HCT116 (cell line): ENCODE data around the gene PIK3R6. TPM values are rescaled to one million over a fixed set of nuclear protein-coding genes. Genes with fewer than 3 reads are reported as not detected.
A peak's percentile ranks its signal among the peaks of the same experiment; 100 is the strongest.

Source experiments
- ATAC-seq: fragments of 200-7000 bp; cut with Tn5 transposase; 2 replicates; pipeline ENCODE4 v1.9.1; 2020; ENCODE audit warnings: mild to moderate bottlenecking, moderate library complexity
- BruUV-seq: library from RNA; stranded (reverse); fragments of 400-500 nt; replicated peaks from 2 replicates; lab custom pipeline; 2021; lab: Mats Ljungman, UMichigan
- CTCF ChIA-PET: fragments of 300-600 bp; sonication (Branson Sonifier 250); formaldehyde crosslinking; loops from one replicate; lab custom pipeline; 2021; ENCODE audit warnings: antibody characterized with exemption; lab: Charles Lee
- POLR2A ChIA-PET: fragments of 300-600, 350-600 bp; sonication (Branson Sonifier 250); formaldehyde crosslinking; loops from one replicate; lab custom pipeline; 2021; ENCODE audit warnings: antibody characterized with exemption; lab: Charles Lee
- RAD21 ChIA-PET, 2 experiments: fragments of 300-600 bp; sonication (Branson Sonifier 250); formaldehyde crosslinking; loops; one replicate each; lab custom pipeline; 2023; ENCODE audit warnings: low total read pairs in 2 of 2; ENCODE audit not compliant: uncharacterized antibody in 2 of 2, unreplicated experiment in 2 of 2, low non-redundant PET in 1 of 2; lab: Charles Lee
- DNase-seq: peaks from one replicate; pipeline ENCODE4 v3.0.0-alpha.2; 2010; ENCODE audit warnings: low read depth, low spot score
- H2AFZ ChIP-seq: fragments of 200-600 bp; shearing (Covaris generic), sonication (generic); 2 replicates; pipeline ENCODE4 v1.6.1; 2017; ENCODE audit warnings: low read depth, mixed run types, mixed read lengths, antibody characterized with exemption, low read length; ENCODE audit not compliant: poor library complexity, severe bottlenecking
- H3K27ac ChIP-seq: 2 replicates; pipeline ENCODE4 v1.5.1; 2012; ENCODE audit warnings: low read depth, low read length
- H3K27me3 ChIP-seq: fragments of 200-600 bp; sonication (generic); 2 replicates; pipeline ENCODE4 v1.6.1; 2016; ENCODE audit warnings: mixed run types, low read length, mixed read lengths; ENCODE audit not compliant: insufficient read depth
- H3K36me3 ChIP-seq, 2 experiments: fragments of 200-500 bp in 1 of 2; fragments of 200-600 bp in 1 of 2; sonication (Bioruptor generic) in 1 of 2; sonication (generic) in 1 of 2; 2 replicates each; pipeline versions ENCODE4 v1.5.1 to v1.6.1; 2014 to 2016; ENCODE audit warnings: low read length in 2 of 2, inconsistent platforms in 1 of 2, mixed read lengths in 1 of 2, mixed run types in 1 of 2; ENCODE audit not compliant: insufficient read depth in 2 of 2, control insufficient read depth in 1 of 2
- H3K4me1 ChIP-seq, 2 experiments: fragments of 200-600 bp in 1 of 2; sonication (generic) in 1 of 2; 2 replicates each; pipeline versions ENCODE4 v1.5.1 to v1.6.1; 2012 to 2017; ENCODE audit warnings: low read length in 2 of 2, inconsistent platforms in 1 of 2, mild to moderate bottlenecking in 1 of 2, mixed read lengths in 1 of 2, mixed run types in 1 of 2, moderate library complexity in 1 of 2; ENCODE audit not compliant: insufficient read depth in 2 of 2, control insufficient read depth in 1 of 2
- H3K4me2 ChIP-seq: fragments of 200-600 bp; sonication (generic); 2 replicates; pipeline ENCODE4 v1.6.1; 2017; ENCODE audit warnings: mixed run types, low read length, mixed read lengths
- H3K4me3 ChIP-seq, 2 experiments: fragments of 200-600 bp in 1 of 2; sonication (generic) in 1 of 2; replicated peaks in 1 of 2; 2 replicates each; pipeline ENCODE4 v1.5.1; 2011 to 2016; ENCODE audit warnings: low read length in 2 of 2, control low read depth in 1 of 2, low read depth in 1 of 2, mild to moderate bottlenecking in 1 of 2, mixed read lengths in 1 of 2, mixed run types in 1 of 2
- H3K79me2 ChIP-seq: fragments of 200-600 bp; sonication (generic); 2 replicates; pipeline ENCODE4 v1.6.1; 2017; ENCODE audit warnings: mild to moderate bottlenecking, mixed run types, low read length, moderate library complexity, mixed read lengths; ENCODE audit not compliant: insufficient read depth
- H3K9ac ChIP-seq: fragments of 200-600 bp; sonication (generic); 2 replicates; pipeline ENCODE4 v1.6.1; 2016; ENCODE audit warnings: low read length, mixed read lengths
- H3K9me2 ChIP-seq: fragments of 200-600 bp; sonication (generic), shearing (Covaris generic); 2 replicates; pipeline ENCODE4 v1.6.1; 2017; ENCODE audit warnings: mixed run types, mild to moderate bottlenecking, moderate library complexity; ENCODE audit not compliant: insufficient read depth
- H3K9me3 ChIP-seq, 2 experiments: fragments of 200-500 bp in 1 of 2; fragments of 200-600 bp in 1 of 2; sonication (Bioruptor generic) in 1 of 2; sonication (generic) in 1 of 2; 2 replicates each; pipeline ENCODE4 v1.6.1; 2014 to 2017; ENCODE audit warnings: low read length in 2 of 2, mixed read lengths in 2 of 2, inconsistent platforms in 1 of 2, low read depth in 1 of 2, mild to moderate bottlenecking in 1 of 2, mixed run types in 1 of 2, moderate library complexity in 1 of 2; ENCODE audit not compliant: control insufficient read depth in 1 of 2, insufficient read depth in 1 of 2
- H4K20me1 ChIP-seq: fragments of 200-600 bp; sonication (generic), shearing (Covaris generic); 2 replicates; pipeline ENCODE4 v1.6.1; 2017; ENCODE audit warnings: mixed run types, mild to moderate bottlenecking, moderate library complexity; ENCODE audit not compliant: insufficient read depth
- CEBPB ChIP-seq: IDR thresholded peaks from 2 replicates; pipeline ENCODE4 v1.6.1; 2012; ENCODE audit warnings: low read depth
- CTCF ChIP-seq, 3 experiments: fragments of 200-600 bp in 1 of 3; sonication (generic) in 1 of 3; IDR thresholded peaks in 2 of 3; conservative IDR thresholded peaks in 1 of 3; 2 replicates each; pipeline ENCODE4 v1.5.1; 2012 to 2017; ENCODE audit warnings: low read depth in 2 of 3, low read length in 2 of 3, antibody characterized with exemption in 1 of 3, borderline replicate concordance in 1 of 3, control low read depth in 1 of 3, mild to moderate bottlenecking in 1 of 3, mixed read lengths in 1 of 3, mixed run types in 1 of 3, moderate library complexity in 1 of 3; ENCODE audit not compliant: insufficient read depth in 1 of 3
- EGR1 ChIP-seq: IDR thresholded peaks from 2 replicates; pipeline ENCODE4 v1.6.1; 2012; ENCODE audit warnings: low read depth
- EZH2 ChIP-seq: fragments of 200-600 bp; sonication (generic); IDR thresholded peaks from 2 replicates; pipeline ENCODE4 v1.6.1; 2017; ENCODE audit warnings: antibody characterized with exemption, mixed run types
- FOSL1 ChIP-seq: IDR thresholded peaks from 2 replicates; pipeline ENCODE4 v1.6.1; 2012; ENCODE audit warnings: low read depth
- JUND ChIP-seq: IDR thresholded peaks from 2 replicates; pipeline ENCODE4 v1.6.1; 2012
- RAD21 ChIP-seq: IDR thresholded peaks from 2 replicates; pipeline ENCODE4 v1.6.1; 2012; ENCODE audit warnings: low read depth, mild to moderate bottlenecking
- SIN3A ChIP-seq: IDR thresholded peaks from 2 replicates; pipeline ENCODE4 v1.6.1; 2012; ENCODE audit warnings: low read depth
- SP1 ChIP-seq: IDR thresholded peaks from 2 replicates; pipeline ENCODE4 v1.6.1; 2012; ENCODE audit warnings: low read depth
- SRF ChIP-seq: IDR thresholded peaks from 2 replicates; pipeline ENCODE4 v1.6.1; 2012; ENCODE audit warnings: low read depth
- TCF7L2 ChIP-seq: IDR thresholded peaks from 2 replicates; pipeline ENCODE4 v1.7.0; 2011; ENCODE audit warnings: borderline replicate concordance, inconsistent platforms; ENCODE audit not compliant: insufficient read depth, insufficient read length; ENCODE audit errors: extremely low read depth
- ZNF274 ChIP-seq: fragments of 200-500 bp; sonication (Bioruptor generic); IDR thresholded peaks from 2 replicates; pipeline ENCODE4 v1.6.1; 2014; ENCODE audit warnings: mild to moderate bottlenecking, low read depth, low read length, inconsistent platforms
- intact Hi-C: fragments of 100-400 bp; cut with micrococcal nuclease; formaldehyde crosslinking; loops from 2 replicates; pipeline ENCODE4 v1.10.0; 2022
- total RNA-seq: library from RNA; stranded (reverse); gene quantifications from one replicate; pipeline ENCODE4 v1.2.1, GENCODE V29; 2021; ENCODE audit not compliant: unreplicated experiment
- TF ChIP-seq, protein P1 (sequence below): IDR thresholded peaks from 2 replicates; pipeline ENCODE4 v1.6.1; 2012; ENCODE audit warnings: low read depth
- TF ChIP-seq, protein P2 (sequence below): IDR thresholded peaks from 2 replicates; pipeline ENCODE4 v1.6.1; 2011; ENCODE audit warnings: mild to moderate bottlenecking, low read length, moderate library complexity; ENCODE audit not compliant: insufficient replicate concordance; ENCODE audit errors: extremely low read depth

The PIK3R6 gene
- total RNA-seq, 1 experiment from 2014 or later, result 0.07 TPM

GRCh38 chr17:8792646-8793045, 74.8 kb downstream of the PIK3R6 start:
- POLR2A ChIA-PET, result no interaction called here
- TF ChIP-seq SIN3A, result no peak
- TF ChIP-seq RAD21, result no peak
- TF ChIP-seq TCF7L2, result no peak
- TF ChIP-seq EZH2, result no peak
- DNase-seq (no peak), ATAC-seq (no peak)
- no peak overlapping the region for H3K9ac ChIP-seq
- no peaks in the 10 kb centered on the region for H4K20me1 ChIP-seq
- no peak overlapping the region for H3K4me3 ChIP-seq
- intact Hi-C loops, result loop anchor here (2.0 kb wide), 1 partner anchor 24 kb away; no protein-coding TSS in a partner anchor
- no peak overlapping the region for H2AFZ ChIP-seq
- CTCF ChIA-PET, result no interaction called here
- BruUV-seq, result no TSS peak
- H3K4me1 ChIP-seq, result no peaks in the 10 kb centered on the region
- H3K27me3 ChIP-seq, result no peaks in the 10 kb centered on the region
- peaks cover 6 to 9% of the 10 kb centered on the region in 2 experiments; a peak in 3 of 4 replicates for H3K9me3 ChIP-seq
- no peaks in the 10 kb centered on the region for H3K9me2 ChIP-seq
- no peak overlapping the region for H3K27ac ChIP-seq
- no peaks in the 10 kb centered on the region for H3K36me3 ChIP-seq
- H3K4me2 ChIP-seq, result no peak overlapping the region
- H3K79me2 ChIP-seq, result no peaks in the 10 kb centered on the region
- RAD21 ChIA-PET, result no interaction called here

GRCh38 chr17:8791910-8792270, 75.6 kb downstream of the PIK3R6 start:
- H4K20me1 ChIP-seq, result no peaks in the 10 kb centered on the region
- no peaks in the 10 kb centered on the region for H3K79me2 ChIP-seq
- ATAC-seq (peak; percentile 38; the same call in 1 of the 2 replicates), DNase-seq (peak; percentile 19)
- no peaks in the 10 kb centered on the region for H3K36me3 ChIP-seq
- no peaks in the 10 kb centered on the region for H3K27me3 ChIP-seq
- no peak overlapping the region for H2AFZ ChIP-seq
- ChIA-PET POLR2A (no interaction called here), RAD21 (no interaction called here), CTCF (no interaction called here)
- H3K4me3 ChIP-seq, result no peak overlapping the region
- H3K4me2 ChIP-seq, result no peak overlapping the region
- H3K4me1 ChIP-seq, result no peaks in the 10 kb centered on the region
- intact Hi-C loops, result loop anchor here (2.0 kb wide), 1 partner anchor 25 kb away; no protein-coding TSS in a partner anchor
- no peaks in the 10 kb centered on the region for H3K9me2 ChIP-seq
- no peak overlapping the region for H3K9ac ChIP-seq
- peaks cover 6 to 9% of the 10 kb centered on the region in 2 experiments; a peak in 3 of 4 replicates for H3K9me3 ChIP-seq
- no TSS peak for BruUV-seq
- H3K27ac ChIP-seq, result no peak overlapping the region
- TF ChIP-seq JUND (no peak), EGR1 (no peak), SP1 (no peak), ZNF274 (no peak), SRF (no peak), CEBPB (no peak), CTCF (IDR thresholded peaks at IDR 0.05 in 2 of 3, conservative IDR thresholded peaks at IDR 0.05 in 1 of 3; ENCODE audit: borderline replicate concordance in 1 of 3, insufficient read depth in 1 of 3, low read depth in 2 of 3, low read length in 2 of 3) (no peak), FOSL1 (no peak; the same call in 1 of the 2 replicates)
- TF ChIP-seq, protein P1, sequence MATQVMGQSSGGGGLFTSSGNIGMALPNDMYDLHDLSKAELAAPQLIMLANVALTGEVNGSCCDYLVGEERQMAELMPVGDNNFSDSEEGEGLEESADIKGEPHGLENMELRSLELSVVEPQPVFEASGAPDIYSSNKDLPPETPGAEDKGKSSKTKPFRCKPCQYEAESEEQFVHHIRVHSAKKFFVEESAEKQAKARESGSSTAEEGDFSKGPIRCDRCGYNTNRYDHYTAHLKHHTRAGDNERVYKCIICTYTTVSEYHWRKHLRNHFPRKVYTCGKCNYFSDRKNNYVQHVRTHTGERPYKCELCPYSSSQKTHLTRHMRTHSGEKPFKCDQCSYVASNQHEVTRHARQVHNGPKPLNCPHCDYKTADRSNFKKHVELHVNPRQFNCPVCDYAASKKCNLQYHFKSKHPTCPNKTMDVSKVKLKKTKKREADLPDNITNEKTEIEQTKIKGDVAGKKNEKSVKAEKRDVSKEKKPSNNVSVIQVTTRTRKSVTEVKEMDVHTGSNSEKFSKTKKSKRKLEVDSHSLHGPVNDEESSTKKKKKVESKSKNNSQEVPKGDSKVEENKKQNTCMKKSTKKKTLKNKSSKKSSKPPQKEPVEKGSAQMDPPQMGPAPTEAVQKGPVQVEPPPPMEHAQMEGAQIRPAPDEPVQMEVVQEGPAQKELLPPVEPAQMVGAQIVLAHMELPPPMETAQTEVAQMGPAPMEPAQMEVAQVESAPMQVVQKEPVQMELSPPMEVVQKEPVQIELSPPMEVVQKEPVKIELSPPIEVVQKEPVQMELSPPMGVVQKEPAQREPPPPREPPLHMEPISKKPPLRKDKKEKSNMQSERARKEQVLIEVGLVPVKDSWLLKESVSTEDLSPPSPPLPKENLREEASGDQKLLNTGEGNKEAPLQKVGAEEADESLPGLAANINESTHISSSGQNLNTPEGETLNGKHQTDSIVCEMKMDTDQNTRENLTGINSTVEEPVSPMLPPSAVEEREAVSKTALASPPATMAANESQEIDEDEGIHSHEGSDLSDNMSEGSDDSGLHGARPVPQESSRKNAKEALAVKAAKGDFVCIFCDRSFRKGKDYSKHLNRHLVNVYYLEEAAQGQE, result no peak
- TF ChIP-seq, protein P2, sequence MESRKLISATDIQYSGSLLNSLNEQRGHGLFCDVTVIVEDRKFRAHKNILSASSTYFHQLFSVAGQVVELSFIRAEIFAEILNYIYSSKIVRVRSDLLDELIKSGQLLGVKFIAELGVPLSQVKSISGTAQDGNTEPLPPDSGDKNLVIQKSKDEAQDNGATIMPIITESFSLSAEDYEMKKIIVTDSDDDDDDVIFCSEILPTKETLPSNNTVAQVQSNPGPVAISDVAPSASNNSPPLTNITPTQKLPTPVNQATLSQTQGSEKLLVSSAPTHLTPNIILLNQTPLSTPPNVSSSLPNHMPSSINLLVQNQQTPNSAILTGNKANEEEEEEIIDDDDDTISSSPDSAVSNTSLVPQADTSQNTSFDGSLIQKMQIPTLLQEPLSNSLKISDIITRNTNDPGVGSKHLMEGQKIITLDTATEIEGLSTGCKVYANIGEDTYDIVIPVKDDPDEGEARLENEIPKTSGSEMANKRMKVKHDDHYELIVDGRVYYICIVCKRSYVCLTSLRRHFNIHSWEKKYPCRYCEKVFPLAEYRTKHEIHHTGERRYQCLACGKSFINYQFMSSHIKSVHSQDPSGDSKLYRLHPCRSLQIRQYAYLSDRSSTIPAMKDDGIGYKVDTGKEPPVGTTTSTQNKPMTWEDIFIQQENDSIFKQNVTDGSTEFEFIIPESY, result no peak
